Activated CD4-positive, CD25-positive, alpha-beta regulatory T cell treated with anti-CD3 and anti-CD28 coated beads, Interleukin-2, amount 50 U/mL, for 24 hours (primary cell): ENCODE data around the gene LTBP2.

ENCODE experiments used
- ATAC-seq, 2 donors: fragments of 150-1000 bp; cut with Tn5 transposase; one replicate each; pipeline ENCODE4 v1.10.0; 2021; ENCODE audit warnings: mild to moderate bottlenecking in 1 of 2, moderate library complexity in 1 of 2

Gene LTBP2

GRCh38 chr14:74503938-74504335 lies 108.1 kb downstream of the LTBP2 start:
- ATAC-seq = no peak

GRCh38 chr14:74503291-74503937 lies 108.6 kb downstream of the LTBP2 start:
- no peak for ATAC-seq

GRCh38 chr14:74502236-74503019 lies 109.6 kb downstream of the LTBP2 start:
- no peak for ATAC-seq

GRCh38 chr14:74501691-74502090 lies 110.3 kb downstream of the LTBP2 start:
- ATAC-seq = no peak

- no peak for ATAC-seq
These were observed 110.9 kb downstream of the LTBP2 start for GRCh38 chr14:74501135-74501614.

GRCh38 chr14:74500417-74501134 lies 111.5 kb downstream of the LTBP2 start:
- no peak for ATAC-seq

- no peak for ATAC-seq
These were observed 116.7 kb downstream of the LTBP2 start for GRCh38 chr14:74495356-74495755.

- peak; percentile 94 to 95 for ATAC-seq
These were observed 118.4 kb downstream of the LTBP2 start, which contains the start of gene ISCA2 for GRCh38 chr14:74493343-74494261. ISCA2 (plus strand) TSS chr14:74493765; CDS start chr14:74493775, 10 bp downstream.

GRCh38 chr14:74492776-74493342 lies 119.2 kb downstream of the LTBP2 start, which contains the start of gene NPC2:
NPC2 (minus strand) TSS chr14:74493305; CDS start chr14:74493274, 31 bp downstream.
- no peak for ATAC-seq

GRCh38 chr14:74491956-74492775 lies 119.9 kb downstream of the LTBP2 start:
- ATAC-seq = no peak

- ATAC-seq = no peak
These were observed 121.6 kb downstream of the LTBP2 start for GRCh38 chr14:74490486-74490885.

- no peak for ATAC-seq
These were observed 123.1 kb downstream of the LTBP2 start for GRCh38 chr14:74488786-74489397.

- no peak for ATAC-seq
These were observed 125.9 kb downstream of the LTBP2 start for GRCh38 chr14:74486164-74486563.

- ATAC-seq = no peak
These were observed 128.7 kb downstream of the LTBP2 start for GRCh38 chr14:74483321-74483720.

- ATAC-seq = no peak
These were observed 129.5 kb downstream of the LTBP2 start for GRCh38 chr14:74482571-74482970.

GRCh38 chr14:74480046-74480445 lies 132.0 kb downstream of the LTBP2 start:
- no peak for ATAC-seq

GRCh38 chr14:74478996-74479635 lies 132.9 kb downstream of the LTBP2 start:
- no peak for ATAC-seq

GRCh38 chr14:74476607-74477006 lies 135.4 kb downstream of the LTBP2 start:
- ATAC-seq = no peak

- no peak for ATAC-seq
These were observed 135.9 kb downstream of the LTBP2 start for GRCh38 chr14:74476107-74476506.

GRCh38 chr14:74475678-74476077 lies 136.4 kb downstream of the LTBP2 start:
- no peak for ATAC-seq
